OCI-LY1 (cell line): ENCODE measurements around the gene ZNF407.

Experiments
- H2AFZ ChIP-seq: fragments of 200-600 bp; sonication (generic), shearing (Covaris generic); 2 replicates; pipeline ENCODE4 v1.6.0; 2014; ENCODE audit warnings: antibody characterized with exemption, mild to moderate bottlenecking, low read length
- H3F3A ChIP-seq: fragments of 200-600 bp; sonication (generic), shearing (Covaris generic); 2 replicates; pipeline ENCODE4 v1.6.0; 2014; ENCODE audit warnings: mild to moderate bottlenecking, antibody characterized with exemption, low read length, moderate library complexity; ENCODE audit not compliant: insufficient read depth
- H3K27ac ChIP-seq: fragments of 200-600 bp; sonication (generic); 2 replicates; pipeline ENCODE4 v1.5.1; 2014; ENCODE audit warnings: low read length, mixed run types, mild to moderate bottlenecking, low read depth; ENCODE audit not compliant: poor library complexity, severe bottlenecking
- H3K27me3 ChIP-seq: fragments of 200-600 bp; sonication (generic); 2 replicates; pipeline ENCODE4 v1.6.0; 2014; ENCODE audit warnings: antibody characterized with exemption, mild to moderate bottlenecking, low read length, moderate library complexity; ENCODE audit not compliant: insufficient read depth
- H3K36me3 ChIP-seq: fragments of 200-600 bp; sonication (generic); 2 replicates; pipeline ENCODE4 v1.6.1; 2014; ENCODE audit warnings: mild to moderate bottlenecking, antibody characterized with exemption, low read length, moderate library complexity, mixed read lengths; ENCODE audit not compliant: insufficient read depth
- H3K4me1 ChIP-seq: fragments of 200-600 bp; sonication (generic); 2 replicates; pipeline ENCODE4 v1.5.1; 2014; ENCODE audit warnings: mild to moderate bottlenecking, low read length, moderate library complexity; ENCODE audit not compliant: insufficient read depth, severe bottlenecking
- H3K4me2 ChIP-seq: fragments of 200-600 bp; sonication (generic), shearing (Covaris generic); 2 replicates; pipeline ENCODE4 v1.6.1; 2014; ENCODE audit warnings: low read length
- H3K4me3 ChIP-seq: fragments of 200-600 bp; sonication (generic); 2 replicates; pipeline ENCODE4 v1.5.1; 2014; ENCODE audit warnings: low read length, low read depth, mild to moderate bottlenecking, mixed read lengths; ENCODE audit not compliant: poor library complexity, severe bottlenecking
- H3K79me2 ChIP-seq: fragments of 200-600 bp; shearing (Covaris generic); 2 replicates; pipeline ENCODE4 v1.6.1; 2016; ENCODE audit warnings: mixed run types, low read length, mixed read lengths; ENCODE audit not compliant: insufficient read depth
- H3K9ac ChIP-seq: fragments of 200-600 bp; sonication (generic), shearing (Covaris generic); 2 replicates; pipeline ENCODE4 v1.6.1; 2014; ENCODE audit warnings: mild to moderate bottlenecking, low read length, mixed read lengths
- H3K9me2 ChIP-seq: fragments of 200-600 bp; sonication (generic), shearing (Covaris generic); 2 replicates; pipeline ENCODE4 v1.6.1; 2014; ENCODE audit warnings: low read depth, mild to moderate bottlenecking, low read length, mixed read lengths
- H3K9me3 ChIP-seq: fragments of 200-600 bp; shearing (Covaris generic); 2 replicates; pipeline ENCODE4 v1.6.1; 2014; ENCODE audit warnings: low read length, mixed read lengths
- H4K20me1 ChIP-seq: fragments of 200-600 bp; sonication (generic), shearing (Covaris generic); 2 replicates; pipeline ENCODE4 v1.6.0; 2016; ENCODE audit warnings: mild to moderate bottlenecking, low read length; ENCODE audit not compliant: insufficient read depth
- EZH2 ChIP-seq: fragments of 200-600 bp; sonication (generic), shearing (Covaris generic); IDR thresholded peaks from 2 replicates; pipeline ENCODE4 v1.8.0; 2017; ENCODE audit warnings: borderline replicate concordance, mixed run types, mild to moderate bottlenecking, antibody characterized with exemption, low read length, moderate library complexity, mixed read lengths
- TF ChIP-seq, protein P1 (sequence below): fragments of 200-600 bp; sonication (generic), shearing (Covaris generic); IDR thresholded peaks from 2 replicates; pipeline ENCODE4 v1.5.1; 2017; ENCODE audit warnings: mild to moderate bottlenecking, antibody characterized with exemption, low read length, moderate library complexity, mixed read lengths

ZNF407 gene

DNA sequence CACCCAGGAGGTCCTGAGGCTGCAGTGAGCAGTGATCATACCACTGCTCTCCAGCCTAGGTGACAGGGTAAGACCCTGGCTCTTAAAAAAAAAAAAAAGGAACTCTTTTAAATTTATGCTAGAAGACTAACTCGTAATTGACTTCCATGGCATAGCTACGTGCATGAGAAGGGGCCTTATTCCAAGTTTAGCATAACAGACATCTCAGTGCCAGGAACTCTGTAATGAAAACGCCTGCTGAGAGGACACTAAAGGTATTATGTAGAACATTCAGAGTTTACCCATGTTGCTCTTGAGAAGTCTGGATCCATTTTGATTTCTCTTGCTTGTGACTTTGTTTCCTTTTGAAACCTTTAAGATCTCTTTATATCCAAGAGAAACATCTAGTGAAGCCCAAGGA is 276.0 kb downstream of the ZNF407 start:
- Histone ChIP-seq H3K9me2 (no peaks in the 10 kb centered on the region), H3K27ac (no peak overlapping the region), H3K9ac (no peak overlapping the region), H3K79me2 (no peaks in the 10 kb centered on the region), H3K4me3 (no peak overlapping the region), H3K4me2 (no peak overlapping the region), H2AFZ (no peak overlapping the region), H3K36me3 (no peaks in the 10 kb centered on the region), H3K4me1 (peaks cover 28% of the 10 kb centered on the region), H3K9me3 (no peaks in the 10 kb centered on the region), H3F3A (no peaks in the 10 kb centered on the region), H4K20me1 (no peaks in the 10 kb centered on the region), H3K27me3 (no peaks in the 10 kb centered on the region)
- TF ChIP-seq, protein P1, sequence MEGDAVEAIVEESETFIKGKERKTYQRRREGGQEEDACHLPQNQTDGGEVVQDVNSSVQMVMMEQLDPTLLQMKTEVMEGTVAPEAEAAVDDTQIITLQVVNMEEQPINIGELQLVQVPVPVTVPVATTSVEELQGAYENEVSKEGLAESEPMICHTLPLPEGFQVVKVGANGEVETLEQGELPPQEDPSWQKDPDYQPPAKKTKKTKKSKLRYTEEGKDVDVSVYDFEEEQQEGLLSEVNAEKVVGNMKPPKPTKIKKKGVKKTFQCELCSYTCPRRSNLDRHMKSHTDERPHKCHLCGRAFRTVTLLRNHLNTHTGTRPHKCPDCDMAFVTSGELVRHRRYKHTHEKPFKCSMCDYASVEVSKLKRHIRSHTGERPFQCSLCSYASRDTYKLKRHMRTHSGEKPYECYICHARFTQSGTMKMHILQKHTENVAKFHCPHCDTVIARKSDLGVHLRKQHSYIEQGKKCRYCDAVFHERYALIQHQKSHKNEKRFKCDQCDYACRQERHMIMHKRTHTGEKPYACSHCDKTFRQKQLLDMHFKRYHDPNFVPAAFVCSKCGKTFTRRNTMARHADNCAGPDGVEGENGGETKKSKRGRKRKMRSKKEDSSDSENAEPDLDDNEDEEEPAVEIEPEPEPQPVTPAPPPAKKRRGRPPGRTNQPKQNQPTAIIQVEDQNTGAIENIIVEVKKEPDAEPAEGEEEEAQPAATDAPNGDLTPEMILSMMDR = no peak
- TF ChIP-seq EZH2 = no peak

DNA sequence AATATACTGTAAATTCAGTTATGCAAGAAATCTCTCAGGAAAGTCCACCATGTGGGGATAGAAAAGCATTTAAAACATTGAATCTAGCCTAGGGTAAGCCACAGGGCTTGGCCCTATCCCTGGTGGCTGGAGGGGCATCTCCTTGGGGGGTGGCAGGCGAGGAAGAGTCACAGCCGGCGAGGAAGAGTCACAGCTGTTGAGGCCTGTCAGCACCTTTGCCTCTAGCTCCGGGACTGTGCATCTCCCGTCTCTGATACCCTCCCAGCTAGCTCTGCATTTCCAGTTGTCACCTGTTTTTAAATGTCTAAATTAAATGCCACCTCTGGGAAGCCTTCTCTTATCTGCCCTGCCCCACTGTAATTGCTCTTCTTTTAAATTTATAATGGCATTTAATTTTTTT is 276.7 kb downstream of the ZNF407 start:
- no peak overlapping the region for H3K4me3 ChIP-seq
- no peaks in the 10 kb centered on the region for H3K27me3 ChIP-seq
- H3F3A ChIP-seq = no peaks in the 10 kb centered on the region
- no peak overlapping the region for H3K27ac ChIP-seq
- H3K9me3 ChIP-seq = no peaks in the 10 kb centered on the region
- H3K4me1 ChIP-seq = peaks cover 25% of the 10 kb centered on the region
- H3K79me2 ChIP-seq = no peaks in the 10 kb centered on the region
- no peaks in the 10 kb centered on the region for H3K36me3 ChIP-seq
- TF ChIP-seq, protein P1 = no peak
- TF ChIP-seq EZH2 = no peak
- H3K9ac ChIP-seq = no peak overlapping the region
- no peak overlapping the region for H2AFZ ChIP-seq
- H3K4me2 ChIP-seq = no peak overlapping the region
- no peaks in the 10 kb centered on the region for H3K9me2 ChIP-seq
- H4K20me1 ChIP-seq = no peaks in the 10 kb centered on the region

DNA sequence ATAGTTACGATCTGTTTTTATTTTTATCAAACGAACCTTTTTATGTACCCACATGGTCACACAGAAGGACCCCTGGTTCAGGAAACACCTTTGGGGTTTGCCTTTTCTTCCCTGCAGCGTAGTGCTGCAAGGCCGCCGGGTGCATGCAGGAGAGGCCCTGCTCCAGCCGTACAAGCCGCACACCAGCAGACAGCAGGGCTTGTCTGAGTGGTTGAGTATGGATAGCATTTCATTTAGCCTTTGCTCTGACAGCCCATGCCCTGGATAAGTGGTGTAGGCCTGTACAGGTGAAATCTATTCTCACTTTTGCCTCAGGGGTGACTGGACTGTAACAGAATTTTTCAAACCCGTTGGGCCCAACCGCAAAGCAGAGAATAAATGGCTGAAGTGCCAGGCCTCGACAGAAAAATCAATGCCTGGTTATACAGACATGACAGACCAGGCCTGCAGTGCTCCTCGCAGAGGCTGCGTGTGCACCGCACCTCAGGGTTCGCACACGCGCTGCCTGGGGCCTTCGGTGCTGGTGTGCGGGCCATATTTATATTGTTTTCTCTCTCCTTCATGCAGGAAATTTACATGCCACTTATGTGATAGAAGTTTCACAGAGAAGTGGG is 279.1 kb downstream of the ZNF407 start:
- Histone ChIP-seq H3K79me2 (no peaks in the 10 kb centered on the region), H3K9me2 (no peaks in the 10 kb centered on the region), H3K27ac (no peak overlapping the region), H3K9me3 (no peaks in the 10 kb centered on the region), H3K36me3 (peaks cover 7% of the 10 kb centered on the region; the same call in 1 of the 2 replicates), H3K4me1 (peaks cover 2% of the 10 kb centered on the region), H3K27me3 (no peaks in the 10 kb centered on the region), H3F3A (no peaks in the 10 kb centered on the region), H2AFZ (no peak overlapping the region), H4K20me1 (no peaks in the 10 kb centered on the region), H3K4me3 (no peak overlapping the region), H3K9ac (no peak overlapping the region), H3K4me2 (no peak overlapping the region)
- TF ChIP-seq EZH2 = no peak
- TF ChIP-seq, protein P1 = no peak
